GM23338 (cell line): ENCODE results near the gene CLDN20. TPM values are rescaled to one million over a fixed set of nuclear protein-coding genes. Genes with fewer than 3 reads are reported as not detected.

Source experiments
- ATAC-seq: fragments of 200-7000 bp; cut with Tn5 transposase; 3 replicates; pipeline ENCODE4 v1.9.1; 2020
- DNase-seq: peaks from one replicate; pipeline ENCODE4 v3.0.0-alpha.2; 2015; ENCODE audit warnings: low spot score
- H2AFZ ChIP-seq: fragments of 200-600 bp; sonication (generic); 2 replicates; pipeline ENCODE4 v1.8.0; 2016; ENCODE audit warnings: antibody characterized with exemption, mild to moderate bottlenecking, moderate library complexity
- H3F3A ChIP-seq: fragments of 200-600 bp; sonication (generic); replicated peaks from 2 replicates; pipeline ENCODE4 v1.8.0; 2017; ENCODE audit warnings: antibody characterized with exemption, mixed run types, low read depth
- H3K27ac ChIP-seq: fragments of 200-600 bp; sonication (generic); 2 replicates; pipeline ENCODE4 v1.6.1; 2016; ENCODE audit warnings: low read depth
- H3K27me3 ChIP-seq: fragments of 200-600 bp; sonication (generic); 2 replicates; pipeline ENCODE4 v1.8.0; 2016; ENCODE audit warnings: mild to moderate bottlenecking, mixed run types, moderate library complexity; ENCODE audit not compliant: insufficient read depth
- H3K36me3 ChIP-seq: fragments of 200-600 bp; sonication (generic); 2 replicates; pipeline ENCODE4 v1.8.0; 2016; ENCODE audit warnings: mild to moderate bottlenecking; ENCODE audit not compliant: insufficient read depth
- H3K4me1 ChIP-seq: fragments of 200-600 bp; sonication (generic); 2 replicates; pipeline ENCODE4 v1.8.0; 2016; ENCODE audit warnings: mild to moderate bottlenecking, moderate library complexity; ENCODE audit not compliant: insufficient read depth
- H3K4me2 ChIP-seq: fragments of 200-600 bp; sonication (generic); 2 replicates; pipeline ENCODE4 v1.7.1; 2017; ENCODE audit warnings: mixed run types
- H3K4me3 ChIP-seq: fragments of 200-600 bp; sonication (generic); 2 replicates; pipeline ENCODE4 v1.6.1; 2016; ENCODE audit warnings: mixed run types
- H3K79me2 ChIP-seq: fragments of 200-600 bp; sonication (generic); replicated peaks from 2 replicates; pipeline ENCODE4 v1.8.0; 2017; ENCODE audit warnings: mild to moderate bottlenecking; ENCODE audit not compliant: insufficient read depth
- H3K9me2 ChIP-seq: fragments of 200-600 bp; sonication (generic); 2 replicates; pipeline ENCODE4 v1.8.0; 2017; ENCODE audit not compliant: insufficient read depth
- H4K20me1 ChIP-seq: fragments of 200-600 bp; sonication (generic); replicated peaks from 2 replicates; pipeline ENCODE4 v1.8.0; 2017; ENCODE audit warnings: mild to moderate bottlenecking; ENCODE audit not compliant: insufficient read depth
- H3K27ac Mint-ChIP-seq: 2 replicates; pipeline ENCODE4 v1.8.0; 2020; ENCODE audit warnings: inconsistent platforms, mild to moderate bottlenecking, moderate library complexity, mixed read lengths
- H3K27me3 Mint-ChIP-seq: 3 replicates; pipeline ENCODE4 v1.8.0; 2022; ENCODE audit warnings: low read depth, mild to moderate bottlenecking, moderate library complexity, mixed read lengths, inconsistent platforms; ENCODE audit not compliant: insufficient read depth, poor library complexity
- H3K36me3 Mint-ChIP-seq: 3 replicates; pipeline ENCODE4 v1.8.0; 2021; ENCODE audit warnings: low read depth, mild to moderate bottlenecking, inconsistent platforms, moderate library complexity, mixed read lengths
- H3K4me1 Mint-ChIP-seq: 3 replicates; pipeline ENCODE4 v1.8.0; 2020; ENCODE audit warnings: mild to moderate bottlenecking, inconsistent platforms, mixed read lengths
- H3K4me3 Mint-ChIP-seq: 3 replicates; pipeline ENCODE4 v1.8.0; 2021; ENCODE audit warnings: moderate library complexity, mild to moderate bottlenecking, inconsistent platforms, mixed read lengths
- H3K9me3 Mint-ChIP-seq: 3 replicates; pipeline ENCODE4 v1.8.0; 2020; ENCODE audit warnings: moderate library complexity, mild to moderate bottlenecking, inconsistent platforms, mixed read lengths
- CTCF ChIP-seq, 2 experiments: fragments of 200-600 bp in 1 of 2; sonication (generic) in 1 of 2; conservative IDR thresholded peaks; 2 replicates each; pipeline versions ENCODE4 v1.5.1 to v1.6.1; 2016 to 2017; ENCODE audit warnings: antibody characterized with exemption in 2 of 2, low read depth in 2 of 2, mild to moderate bottlenecking in 2 of 2, moderate library complexity in 1 of 2
- ETS1 ChIP-seq: IDR thresholded peaks from 2 replicates; pipeline ENCODE4 v1.6.1; 2016; ENCODE audit warnings: antibody characterized with exemption
- EZH2phosphoT487 ChIP-seq: fragments of 200-600 bp; sonication (generic); IDR thresholded peaks from one replicate; pipeline ENCODE4 v1.8.1; 2018; ENCODE audit warnings: antibody characterized with exemption; ENCODE audit not compliant: unreplicated experiment
- JUNB ChIP-seq: IDR thresholded peaks from one replicate; pipeline ENCODE4 v1.6.1; 2016; ENCODE audit warnings: antibody characterized with exemption; ENCODE audit not compliant: unreplicated experiment
- REST ChIP-seq: IDR thresholded peaks from one replicate; pipeline ENCODE4 v1.6.1; 2018; ENCODE audit warnings: antibody characterized with exemption; ENCODE audit not compliant: unreplicated experiment
- STAT1 ChIP-seq: IDR thresholded peaks from one replicate; pipeline ENCODE4 v1.6.1; 2016; ENCODE audit warnings: antibody characterized with exemption; ENCODE audit not compliant: unreplicated experiment
- ZNF331 ChIP-seq: fragments of 250-450 bp; sonication (Bioruptor Pico); IDR thresholded peaks from 2 replicates; pipeline ENCODE4 v1.5.0; 2020; ENCODE audit warnings: low read depth, mild to moderate bottlenecking, moderate library complexity
- ZNF462 ChIP-seq: fragments of 250-450 bp; sonication (Bioruptor Pico); IDR thresholded peaks from 2 replicates; pipeline ENCODE4 v1.5.0; 2020; ENCODE audit warnings: mild to moderate bottlenecking, moderate library complexity
- polyA plus RNA-seq: library from polyadenylated mRNA; unstranded; fragments of >200 nt; fragmentation: Nextera tagmentation; extraction: Ambion mirVana; gene quantifications from 2 replicates; pipeline ENCODE4 v1.2.1, GENCODE V29; 2016
- total RNA-seq: library from RNA; depleted of rRNA; stranded (reverse); fragments of >200 nt; shearing (Covaris generic); gene quantifications from 2 replicates; pipeline ENCODE4 v1.2.3, GENCODE V29; 2014

CLDN20 gene
- total and polyA plus RNA-seq, 2 experiments from 2014 or later = 0.23 TPM; not detected in 1

GRCh38 chr6:155259897-155260296, 3.9 kb upstream of the CLDN20 start (continued):
- TF ChIP-seq REST (no peak), CTCF (conservative IDR thresholded peaks at IDR 0.05; ENCODE audit: low read depth in 2 of 2) (no peak)

- Histone ChIP-seq H4K20me1 (no peaks in the 10 kb centered on the region), H3K4me1 (peaks cover 21% of the 10 kb centered on the region), H3K4me3 (no peak overlapping the region), H2AFZ (no peak overlapping the region), H3F3A (no peaks in the 10 kb centered on the region), H3K4me2 (no peak overlapping the region), H3K9me2 (no peaks in the 10 kb centered on the region), H3K36me3 (peaks cover 23% of the 10 kb centered on the region), H3K27me3 (no peaks in the 10 kb centered on the region), H3K79me2 (peaks cover 9% of the 10 kb centered on the region; the same call in 1 of the 2 replicates), H3K27ac (0 out of 2 replicates have a peak overlapping the region, but pooled peaks have one; percentile 15)
- Mint-ChIP-seq H3K27me3 (peaks cover 1% of the 10 kb centered on the region), H3K36me3 (peaks cover 48% of the 10 kb centered on the region), H3K4me1 (peaks cover 35% of the 10 kb centered on the region), H3K4me3 (no peak overlapping the region), H3K9me3 (no peaks in the 10 kb centered on the region), H3K27ac (peak overlapping the region; percentile 90)
- ATAC-seq (no peak), DNase-seq (no peak)
- TF ChIP-seq STAT1 = no peak
- TF ChIP-seq REST = no peak
- no peak for TF ChIP-seq ETS1
- no peak for TF ChIP-seq JUNB
- no peak for TF ChIP-seq ZNF331 (CRISPR knock-in tag)
- no peak for TF ChIP-seq ZNF462 (CRISPR knock-in tag)
- TF ChIP-seq EZH2phosphoT487 = no peak
Observed at GRCh38 chr6:155260686-155261085, 3.1 kb upstream of the CLDN20 start.
